Psoas muscle (tissue), 8 donors: ENCODE measurements around the gene PHB1. TPM values are rescaled to one million over a fixed set of nuclear protein-coding genes. Genes with fewer than 3 reads are reported as not detected.

Source experiments
- ATAC-seq, 4 donors: fragments of 200-7000 bp; cut with Tn5 transposase; one replicate each; pipeline ENCODE4 v1.9.1; 2020; ENCODE audit warnings: moderate library complexity in 3 of 4, mild to moderate bottlenecking in 2 of 4
- DNase-seq, 2 donors: peaks; one replicate each; pipeline ENCODE4 v3.0.0-alpha.2; 2020
- H3K27ac ChIP-seq: fragments of 200-600 bp; one replicate; pipeline ENCODE4 v1.8.0; 2022
- H3K27me3 ChIP-seq, 3 donors: fragments of 200-600 bp in 1 of 3; one replicate each; pipeline versions ENCODE4 v1.6.1 to v1.8.0; 2013 to 2022; ENCODE audit warnings: low read length in 2 of 3, mild to moderate bottlenecking in 2 of 3, moderate library complexity in 1 of 3; ENCODE audit not compliant: insufficient read depth in 3 of 3
- H3K36me3 ChIP-seq, 2 donors: fragments of 200-600 bp in 1 of 2; one replicate each; pipeline versions ENCODE4 v1.6.1 to v1.8.0; 2013 to 2022; ENCODE audit warnings: low read depth in 1 of 2, mild to moderate bottlenecking in 1 of 2, moderate library complexity in 1 of 2; ENCODE audit not compliant: insufficient read depth in 1 of 2
- H3K4me1 ChIP-seq: fragments of 200-600 bp; one replicate; pipeline ENCODE4 v1.8.0; 2022
- H3K4me3 ChIP-seq: fragments of 200-600 bp; one replicate; pipeline ENCODE4 v1.8.0; 2022; ENCODE audit warnings: mild to moderate bottlenecking
- H3K9me3 ChIP-seq: fragments of 200-600 bp; one replicate; pipeline ENCODE4 v1.8.0; 2022
- CTCF ChIP-seq: fragments of 200-600 bp; IDR thresholded peaks from one replicate; pipeline ENCODE4 v1.8.0; 2022; ENCODE audit warnings: antibody characterized with exemption
- WGBS, 3 donors: extraction: QIAGEN DNeasy Blood & Tissue Kit; methylation state at CpG; one replicate each; pipeline versions ENCODE4 v1.1.6 to v1.1.7; 2013; 5-methylcytosine and 5-hydroxymethylcytosine counted together
- intact Hi-C, 2 donors: fragments of 100-400 bp; cut with DNase I; formaldehyde crosslinking; loops; one replicate each; pipeline versions ENCODE4 v1.11.0 to v1.14.2; 2022
- polyA plus RNA-seq, 3 donors: library from polyadenylated mRNA; stranded (reverse); fragments of 200-250 nt; gene quantifications; one replicate each; pipeline ENCODE4 v1.2.3, GENCODE V29; 2013
- total RNA-seq, 4 donors: library from RNA; stranded (reverse); fragmentation: NEBNext Ultra II Directional in 2 of 4; extraction: Animal tissue kit (Norgen Biotek cat#: 25700) in 2 of 4; gene quantifications; one replicate each; pipeline versions ENCODE4 v1.2.1 to v1.2.4, GENCODE V29; 2021 to 2023
- donor health status: healthy with polysubstance abuse.
- donor health status: DM: no; HTN: no; CAD: no; lungs with moderate emphysema.
- donor health status: Bipolar disorder and iron deficiency.
- donor health status: healthy.
- donor health status: DM: yes; HTN: yes; CAD: no.
- donor health status: DM: no; HTN: no; CAD: no.
- donor health status: DM: no; HTN: no; CAD: no.
- donor health status: DM: yes; HTN: yes; CAD: no.

The PHB1 gene
- total and polyA plus RNA-seq, 7 donors = 134 to 364 (median 198) TPM

- DNase-seq (no peak), ATAC-seq (no peak)
- Histone ChIP-seq H3K36me3 (no peaks in the 10 kb centered on the region), H3K27me3 (no peaks in the 10 kb centered on the region), H3K4me1 (peaks cover 20% of the 10 kb centered on the region), H3K4me3 (no peak overlapping the region), H3K9me3 (no peaks in the 10 kb centered on the region), H3K27ac (no peak overlapping the region)
- intact Hi-C loops = loop anchor here in 1 of 2 donors (5.0 kb wide), 1 partner anchor 47 kb away; no protein-coding TSS in a partner anchor
- 84 to 94% (median 85%) methylated on average over 2 of the region's 2 CpGs for WGBS, 3 donors
- no peak for TF ChIP-seq CTCF
Measured at GRCh38 chr17:49364119-49364518, 50.6 kb downstream of the PHB1 start.

GRCh38 chr17:49363251-49363650 lies 51.4 kb downstream of the PHB1 start:
- no peaks in the 10 kb centered on the region for H3K9me3 ChIP-seq
- no peak for DNase-seq
- H3K4me1 ChIP-seq = peaks cover 28% of the 10 kb centered on the region
- intact Hi-C loops = loop anchor here (2.0 to 5.0 kb wide), 2 partner anchors 32 to 46 kb away; no protein-coding TSS in a partner anchor
- no peak for TF ChIP-seq CTCF
- WGBS, 3 donors = 90 to 93% (median 91%) methylated on average over 4 of the region's 4 CpGs
- H3K27ac ChIP-seq = no peak overlapping the region
- no peaks in the 10 kb centered on the region for H3K27me3 ChIP-seq
- no peaks in the 10 kb centered on the region for H3K36me3 ChIP-seq
- no peak for ATAC-seq
- no peak overlapping the region for H3K4me3 ChIP-seq

GRCh38 chr17:49362723-49363117 lies 52.0 kb downstream of the PHB1 start:
- Histone ChIP-seq H3K9me3 (no peaks in the 10 kb centered on the region), H3K4me1 (peaks cover 32% of the 10 kb centered on the region), H3K36me3 (no peaks in the 10 kb centered on the region), H3K4me3 (peak overlapping the region; percentile 92), H3K27ac (peak overlapping the region; percentile 84), H3K27me3 (no peaks in the 10 kb centered on the region)
- ATAC-seq (peak in 1 of 4 donors; percentile 5), DNase-seq (no peak)
- no peak for TF ChIP-seq CTCF
- 22 to 29% (median 22%) methylated on average over 10 of the region's 10 CpGs for WGBS, 3 donors
- intact Hi-C loops = loop anchor here (2.0 to 5.0 kb wide), 2 partner anchors 32 to 45 kb away; no protein-coding TSS in a partner anchor

GRCh38 chr17:49361902-49362722 lies 52.6 kb downstream of the PHB1 start, which contains the start of gene ZNF652:
Gene ZNF652, minus strand, starts transcription at chr17:49362250. Its CDS starts 44,525 bp downstream, at chr17:49317725.
- intact Hi-C loops = loop anchor here (2.0 to 5.0 kb wide), 2 partner anchors 33 to 45 kb away; no protein-coding TSS in a partner anchor
- peak; percentile 93 to 95 for DNase-seq

More at GRCh38 chr17:49361902-49362722, 52.6 kb downstream of the PHB1 start, which contains the start of gene ZNF652:
- H3K27ac ChIP-seq = peak within 1 kb of the TSS; percentile 84
- peak within 1 kb of the TSS; percentile 92 for H3K4me3 ChIP-seq
- peaks cover 35% of the 10 kb centered on the region for H3K4me1 ChIP-seq
- 1 to 3% (median 1%) methylated on average over 31 to 105 of the region's 106 CpGs for WGBS, 3 donors
- no peaks in the 10 kb centered on the region for H3K27me3 ChIP-seq
- ATAC-seq = peak; percentile 93 to 94 (median 94)
- H3K36me3 ChIP-seq = no peaks in the 10 kb centered on the region
- no peak for TF ChIP-seq CTCF
- no peaks in the 10 kb centered on the region for H3K9me3 ChIP-seq
